Right hindlimb (tissue), 1 donor: Measurements from ENCODE around the gene PRXL2B.
"Not testable (repeated sequence)": the region's sequence is repeated elsewhere in the genome, so short reads cannot be mapped to it uniquely, and the experiment has no call there.

Experiments used
- DNase-seq: peaks from one replicate; pipeline ENCODE4 v3.0.0-alpha.2; 2018

PRXL2B gene

DNA sequence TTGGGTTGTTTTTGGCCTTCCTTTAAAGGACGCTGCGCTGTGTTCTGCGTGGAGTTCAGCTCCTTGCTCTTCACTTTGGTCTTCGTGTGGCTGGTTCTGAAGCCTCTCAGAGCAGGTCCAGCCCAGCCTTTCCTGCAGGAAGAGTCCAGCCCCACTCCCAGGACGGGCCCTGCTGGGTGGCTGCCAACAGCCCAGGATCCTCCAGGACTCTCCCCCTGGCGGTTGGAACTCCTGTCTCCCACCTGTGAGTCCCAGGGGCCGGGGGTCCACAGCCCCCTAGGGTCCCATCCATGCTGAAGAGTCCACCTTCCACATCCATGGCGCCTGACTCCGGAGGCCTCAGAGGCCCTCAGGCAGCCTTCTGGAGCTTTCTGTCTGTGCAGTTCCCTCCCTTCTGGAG lies 35.0 kb upstream of the PRXL2B start:
- DNase-seq: not testable (repeated sequence)

DNA sequence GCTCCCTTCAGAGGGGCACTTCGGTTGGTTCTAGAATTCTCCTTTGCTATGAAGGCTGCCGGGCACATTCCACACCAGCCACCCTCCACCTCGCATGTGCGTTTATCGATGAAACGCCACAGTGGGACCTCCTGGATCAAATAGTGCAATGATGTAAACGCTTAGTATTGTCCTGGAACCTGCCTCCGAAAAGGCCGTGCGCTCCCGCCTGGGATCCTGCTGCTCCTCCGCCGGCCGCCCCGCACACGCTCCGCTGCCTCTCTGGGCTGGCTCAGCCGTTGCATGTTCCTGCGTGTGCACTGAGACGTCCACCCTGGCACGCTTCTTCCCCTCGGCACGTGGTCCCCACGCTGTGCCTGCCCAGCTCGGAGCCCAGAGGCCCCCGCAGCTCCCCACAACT lies 34.4 kb upstream of the PRXL2B start:
- DNase-seq: no peak

DNA sequence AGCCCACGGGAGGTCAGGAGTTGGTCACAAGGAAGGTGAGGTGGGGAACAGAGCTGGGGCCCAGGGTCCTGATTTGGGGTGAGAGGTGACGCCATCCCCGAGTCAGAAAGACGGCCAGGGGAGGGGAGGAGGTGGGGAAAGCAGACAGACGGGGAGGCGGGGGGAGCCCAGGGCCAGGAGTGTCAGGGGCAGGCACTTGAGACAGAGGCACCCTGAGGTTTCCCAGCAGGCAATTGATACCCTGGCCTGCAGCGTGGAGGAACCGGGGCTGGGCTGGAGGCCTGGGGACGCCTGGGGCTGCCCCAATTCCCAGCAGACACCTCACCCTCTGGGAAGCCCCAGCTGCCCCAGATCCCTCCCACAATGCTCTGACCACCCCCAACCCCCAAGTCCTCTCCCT lies 33.5 kb upstream of the PRXL2B start:
- DNase-seq: not testable (repeated sequence)

DNA sequence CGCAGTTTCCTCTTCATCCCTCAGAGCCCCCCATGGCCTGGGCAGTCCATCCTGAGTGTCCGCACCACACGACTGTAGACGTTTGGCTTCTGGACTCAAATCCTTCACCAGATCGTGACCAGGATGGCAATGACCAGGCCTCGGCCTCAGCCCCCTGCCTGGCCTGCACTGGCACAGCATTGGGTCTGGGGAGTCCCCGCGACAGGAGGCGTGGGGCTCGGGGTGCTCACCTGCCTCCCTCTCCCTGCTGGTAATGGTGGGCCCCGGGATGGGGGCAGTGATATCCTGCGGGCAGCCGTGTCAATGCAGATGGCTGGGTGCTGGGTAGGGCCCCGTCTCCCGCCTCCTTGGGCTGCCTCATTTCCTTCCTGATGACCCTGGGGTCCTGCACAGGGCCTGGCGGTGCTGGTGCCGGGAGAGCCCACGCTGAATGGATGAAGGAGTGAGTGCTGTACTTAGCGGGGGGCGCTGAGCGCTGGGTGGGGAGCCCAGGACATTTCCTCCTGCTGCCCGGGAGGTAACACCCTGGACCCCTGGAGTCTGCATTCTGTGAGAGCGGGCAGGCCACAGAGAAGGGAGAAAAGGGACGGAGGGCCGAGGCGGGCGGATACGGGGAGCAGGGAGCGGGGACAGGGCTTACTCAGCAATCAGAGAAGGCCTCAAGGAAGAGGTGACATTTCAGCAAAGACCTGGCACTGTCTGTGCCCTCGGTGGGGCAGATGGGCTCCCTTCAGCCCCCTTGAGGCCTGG lies 32.5 kb upstream of the PRXL2B start:
- no peak for DNase-seq

DNA sequence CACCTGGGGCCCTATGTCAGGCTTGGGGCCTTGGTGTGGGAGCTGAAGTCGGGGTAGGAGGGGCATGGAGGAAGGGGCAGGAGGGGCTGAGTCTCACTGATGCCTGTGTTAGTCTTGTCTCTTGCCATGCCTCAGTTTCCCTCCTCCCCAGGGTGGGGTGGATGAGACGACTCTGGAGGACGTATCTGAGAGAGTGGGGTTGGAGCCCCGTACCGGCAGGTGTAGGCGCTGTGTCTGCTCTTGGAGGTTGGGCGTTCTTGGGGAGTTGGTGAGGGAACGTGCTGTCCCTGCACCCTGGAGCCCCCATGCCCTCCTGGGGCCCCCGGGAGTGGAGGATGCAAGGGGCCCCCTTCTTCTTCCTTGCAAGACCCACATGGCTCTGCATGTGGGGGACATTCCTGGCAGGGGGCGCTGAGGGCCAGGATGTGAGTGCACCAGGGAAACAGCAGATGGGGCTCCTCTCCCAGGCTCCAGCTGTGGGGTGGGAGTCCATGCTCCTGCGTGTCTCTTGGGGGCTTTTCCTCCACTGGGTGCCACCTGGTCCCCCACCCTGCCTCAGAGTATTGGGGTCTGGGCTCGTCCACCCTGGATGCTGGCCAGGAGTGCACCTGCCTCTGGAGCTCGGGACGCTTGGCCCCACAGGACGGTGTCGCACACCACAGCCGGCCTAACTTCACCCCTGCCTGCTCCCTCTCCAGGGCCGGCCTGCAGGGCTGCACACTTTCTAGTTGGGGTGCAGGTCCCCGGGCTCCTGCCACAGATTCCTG lies 31.8 kb upstream of the PRXL2B start:
- DNase-seq: peak; percentile 56

DNA sequence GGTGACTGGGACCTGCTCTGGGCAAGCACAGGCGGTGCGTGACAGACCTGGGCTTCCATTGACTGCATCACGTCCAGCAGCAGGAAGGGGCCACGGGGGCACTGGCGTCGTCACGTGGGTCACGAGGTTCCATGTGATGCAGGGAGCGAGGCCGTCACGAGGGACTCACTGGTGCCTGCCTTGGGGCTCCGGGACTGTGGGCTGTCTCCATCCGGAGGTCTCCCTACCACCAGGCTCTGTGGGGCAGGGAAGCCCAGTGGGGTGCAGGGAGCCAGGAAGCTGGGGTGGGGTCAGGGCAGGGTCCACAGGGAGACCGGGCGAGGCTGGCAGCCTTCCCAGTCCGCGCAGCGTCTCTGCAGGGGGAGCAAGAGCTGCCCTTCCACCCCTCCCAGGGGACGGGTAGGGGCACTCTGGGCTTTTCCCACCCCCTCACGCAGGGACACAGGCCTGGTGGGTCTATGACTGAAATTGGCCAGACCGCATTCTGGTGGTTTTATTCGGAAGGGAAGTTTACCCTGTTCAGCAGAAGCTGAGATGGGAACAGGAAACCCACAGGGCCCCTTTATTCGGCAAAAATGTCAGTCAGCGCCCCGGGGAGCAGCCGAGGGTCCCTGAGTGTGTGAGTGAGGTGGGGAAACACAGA lies 30.8 kb upstream of the PRXL2B start:
- peak; percentile 56 for DNase-seq

DNA sequence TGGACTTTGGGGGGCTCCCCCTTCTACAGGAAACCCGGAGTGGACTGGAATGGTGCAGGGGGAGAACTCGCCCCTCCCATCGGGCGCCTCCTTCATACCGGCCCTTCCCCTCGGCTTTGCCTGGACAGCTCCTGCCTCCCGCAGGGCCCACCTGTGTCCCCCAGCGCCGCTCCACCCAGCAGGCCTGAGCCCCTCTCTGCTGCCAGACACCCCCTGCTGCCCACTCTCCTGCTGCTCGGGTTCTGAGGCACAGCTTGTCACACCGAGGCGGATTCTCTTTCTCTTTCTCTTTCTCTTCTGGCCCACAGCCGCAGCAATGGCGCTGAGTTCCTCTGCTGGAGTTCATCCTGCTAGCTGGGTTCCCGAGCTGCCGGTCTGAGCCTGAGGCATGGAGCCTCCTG lies 30.3 kb upstream of the PRXL2B start, which contains the start of gene TNFRSF14:
Gene TNFRSF14 (plus strand): TSS at position 95 of the 401 bp plus-strand sequence. CDS start 294 bp downstream, at position 389.
- peak; percentile 64 for DNase-seq

DNA sequence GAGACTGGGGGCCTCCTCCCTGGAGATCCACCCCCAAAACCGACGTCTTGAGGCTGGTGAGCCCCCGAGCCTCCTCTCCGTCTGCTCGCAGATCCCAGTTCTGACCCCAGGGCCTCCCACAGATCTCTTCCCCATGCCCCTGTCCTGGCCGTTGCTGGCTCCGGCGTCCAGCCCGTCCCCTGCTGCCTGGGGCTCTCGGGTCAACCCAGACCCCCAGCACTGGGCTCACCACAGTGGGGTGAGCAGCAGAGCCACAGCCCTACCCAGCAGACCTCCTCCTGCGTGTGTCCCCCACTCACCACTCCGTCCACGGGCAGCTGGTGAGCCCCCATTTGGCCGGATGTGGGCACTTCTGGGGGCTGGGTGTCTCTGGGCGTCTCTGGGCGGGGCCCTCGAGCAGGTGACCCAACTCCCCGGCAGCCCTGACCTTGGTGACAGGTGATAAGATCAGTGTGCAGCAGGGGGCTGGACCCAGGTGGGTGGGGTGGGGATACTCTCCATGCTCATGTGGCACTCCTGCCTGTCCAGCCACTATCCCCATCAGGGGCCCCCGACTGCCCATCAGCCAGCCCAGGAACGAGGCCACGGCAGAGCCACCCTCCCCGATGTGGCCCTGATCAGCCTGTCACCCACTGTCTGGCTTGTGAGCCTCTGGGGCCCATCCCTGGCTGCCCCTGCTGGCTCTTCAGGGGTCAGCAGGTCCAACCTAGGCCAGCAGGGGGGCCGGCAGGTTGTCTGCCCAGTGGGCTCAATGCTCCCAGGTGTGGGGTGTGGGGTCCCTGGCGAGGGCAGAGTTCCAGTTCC lies 29.7 kb upstream of the PRXL2B start:
- no peak for DNase-seq

DNA sequence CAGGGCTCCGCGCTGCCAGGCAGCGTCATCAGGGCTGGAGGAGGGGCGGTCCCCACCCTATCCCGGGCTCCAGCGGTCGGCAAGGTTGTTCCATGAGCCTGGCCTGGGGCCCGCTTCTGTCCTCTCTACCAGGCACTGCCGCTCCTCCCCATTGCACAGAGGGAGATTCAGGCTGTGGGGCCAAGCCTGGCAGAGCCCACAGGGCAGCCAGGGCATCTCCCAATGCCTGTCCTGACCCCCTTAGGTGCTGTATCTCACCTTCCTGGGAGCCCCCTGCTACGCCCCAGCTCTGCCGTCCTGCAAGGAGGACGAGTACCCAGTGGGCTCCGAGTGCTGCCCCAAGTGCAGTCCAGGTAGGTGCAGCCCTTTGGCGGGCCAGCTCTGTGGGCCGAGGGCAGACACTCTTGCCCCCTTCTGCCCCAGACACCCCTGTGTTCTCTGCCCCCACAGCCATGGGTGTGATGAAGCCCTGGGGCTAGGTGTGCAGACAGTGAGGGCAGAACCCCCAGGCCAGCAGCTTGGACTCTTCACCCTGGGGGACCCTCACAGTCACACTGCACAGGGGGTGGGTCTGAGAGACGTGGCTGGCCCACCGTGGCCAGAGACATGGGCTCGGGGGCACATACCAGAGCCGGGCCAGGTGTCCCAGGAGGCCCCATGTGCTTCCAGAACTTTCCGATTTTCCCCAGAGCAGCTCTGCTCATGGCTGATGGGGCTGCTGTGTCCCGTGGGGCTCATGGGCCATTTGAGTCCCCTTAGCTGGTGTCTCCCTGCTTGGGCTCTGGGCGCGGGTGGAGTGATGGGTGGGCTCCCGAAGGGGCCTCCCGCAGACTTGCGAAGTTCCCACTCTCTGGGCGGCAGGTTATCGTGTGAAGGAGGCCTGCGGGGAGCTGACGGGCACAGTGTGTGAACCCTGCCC lies 28.8 kb upstream of the PRXL2B start:
- no peak for DNase-seq

DNA sequence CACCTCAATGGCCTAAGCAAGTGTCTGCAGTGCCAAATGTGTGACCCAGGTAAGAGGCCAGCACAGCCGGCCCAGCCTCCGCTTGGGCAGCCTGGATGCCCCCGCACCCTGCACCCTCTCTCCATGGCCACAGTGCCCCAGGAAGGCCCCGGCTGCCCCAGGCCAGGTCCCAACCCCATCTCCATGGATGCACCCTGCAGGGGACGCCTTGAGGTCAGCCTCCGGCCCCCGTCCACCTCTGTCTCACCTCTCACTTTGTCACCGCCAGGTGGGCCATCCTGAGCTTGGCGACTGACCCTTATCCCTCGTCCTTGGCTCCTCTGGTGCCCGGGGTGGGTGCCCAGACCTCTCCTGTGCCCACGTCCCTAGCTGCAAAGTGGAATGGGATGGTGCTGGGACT lies 28.2 kb upstream of the PRXL2B start:
- DNase-seq: no peak

DNA sequence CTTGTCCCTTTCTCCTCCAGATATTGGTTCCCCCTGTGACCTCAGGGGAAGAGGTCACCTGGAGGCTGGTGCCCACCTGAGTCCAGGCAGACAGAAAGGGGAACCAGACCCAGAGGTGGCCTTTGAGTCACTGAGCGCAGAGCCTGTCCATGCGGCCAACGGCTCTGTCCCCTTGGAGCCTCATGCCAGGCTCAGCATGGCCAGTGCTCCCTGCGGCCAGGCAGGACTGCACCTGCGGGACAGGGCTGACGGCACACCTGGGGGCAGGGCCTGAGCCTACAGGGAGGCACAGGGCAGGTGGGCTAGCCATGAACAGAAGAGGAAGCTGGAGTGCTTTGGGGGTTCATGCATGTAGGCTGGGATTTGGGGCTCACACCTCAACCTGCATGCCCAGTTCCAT lies 27.7 kb upstream of the PRXL2B start:
- no peak for DNase-seq

DNA sequence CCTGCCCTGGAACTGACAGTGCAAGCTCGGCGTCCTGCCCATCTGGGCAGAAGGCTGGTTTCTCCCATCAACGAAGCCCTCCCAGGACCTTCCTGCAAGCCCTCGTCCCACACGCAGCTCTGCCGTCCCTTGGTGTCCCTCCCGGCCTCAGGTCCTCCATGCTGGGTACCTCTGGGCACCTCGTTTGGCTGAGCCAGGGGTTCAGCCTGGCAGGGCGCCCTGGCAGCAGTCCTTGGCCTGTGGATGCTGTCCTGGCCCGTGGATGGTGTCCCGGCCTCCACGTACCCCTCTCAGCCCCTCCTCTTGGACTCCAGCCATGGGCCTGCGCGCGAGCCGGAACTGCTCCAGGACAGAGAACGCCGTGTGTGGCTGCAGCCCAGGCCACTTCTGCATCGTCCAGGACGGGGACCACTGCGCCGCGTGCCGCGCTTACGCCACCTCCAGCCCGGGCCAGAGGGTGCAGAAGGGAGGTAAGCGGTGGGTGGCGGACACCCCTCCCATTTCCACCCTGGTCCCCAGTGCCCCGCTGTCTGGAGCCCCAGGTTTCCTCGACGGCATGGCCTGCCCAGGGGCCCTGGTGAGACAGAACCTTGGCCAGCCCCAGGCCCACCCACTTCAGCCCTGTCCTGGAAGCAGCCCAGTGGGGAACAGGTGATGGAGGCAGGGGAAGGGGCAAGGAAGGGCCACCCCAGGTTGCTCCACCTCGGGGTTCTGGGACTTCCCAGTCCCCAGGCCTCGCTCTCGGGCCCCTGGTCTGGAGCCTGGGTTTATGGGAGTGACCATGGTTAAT lies 26.9 kb upstream of the PRXL2B start:
- no peak for DNase-seq

DNA sequence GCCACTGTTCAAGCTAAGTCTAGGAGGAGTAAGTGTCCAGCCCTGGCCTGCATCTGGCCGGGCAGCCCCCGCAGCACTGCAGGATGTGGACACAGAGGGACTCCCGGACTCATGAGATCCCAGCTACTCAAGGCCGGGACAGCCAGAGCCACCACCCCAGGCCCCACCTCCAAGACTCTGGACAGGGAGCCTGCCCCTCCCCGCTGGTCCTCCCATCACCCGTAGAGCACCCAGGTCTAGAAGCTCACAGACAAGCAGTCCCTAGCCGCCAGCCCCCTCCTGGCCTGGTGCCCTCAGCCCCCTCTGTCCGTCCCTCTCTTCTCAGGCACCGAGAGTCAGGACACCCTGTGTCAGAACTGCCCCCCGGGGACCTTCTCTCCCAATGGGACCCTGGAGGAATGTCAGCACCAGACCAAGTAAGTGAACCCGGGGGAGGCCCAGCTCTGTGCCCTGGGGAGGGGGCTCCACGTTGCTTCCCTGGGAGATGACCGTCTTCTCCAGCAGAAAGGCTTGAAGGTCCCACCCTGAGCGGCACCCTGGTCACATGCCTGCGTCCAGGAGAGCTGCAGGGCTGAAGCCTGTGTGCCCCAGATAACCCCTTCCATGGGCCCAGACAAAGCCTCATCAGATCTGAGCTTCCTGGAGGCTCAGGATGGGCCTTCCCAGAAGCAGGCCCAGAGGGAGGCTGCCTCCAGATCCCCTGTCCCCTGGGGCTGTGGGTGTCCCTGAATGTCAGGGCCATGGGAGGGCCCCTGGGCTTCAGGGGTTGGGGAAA lies 26.1 kb upstream of the PRXL2B start:
- no peak for DNase-seq

DNA sequence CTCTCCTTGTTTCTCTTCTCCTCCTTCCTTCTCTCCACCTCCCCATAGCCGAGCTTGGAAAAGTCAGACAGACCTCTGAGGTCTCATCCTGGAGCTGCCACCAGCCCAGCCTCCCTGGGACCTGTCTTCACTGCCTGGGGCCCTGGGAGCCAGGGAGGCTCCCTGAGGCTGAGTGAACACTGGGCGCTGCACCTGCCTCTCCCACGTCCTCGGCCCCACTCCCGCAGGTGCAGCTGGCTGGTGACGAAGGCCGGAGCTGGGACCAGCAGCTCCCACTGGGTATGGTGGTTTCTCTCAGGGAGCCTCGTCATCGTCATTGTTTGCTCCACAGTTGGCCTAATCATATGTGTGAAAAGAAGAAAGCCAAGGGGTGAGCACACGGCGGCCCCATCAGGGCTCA lies 25.1 kb upstream of the PRXL2B start:
- no peak for DNase-seq

DNA sequence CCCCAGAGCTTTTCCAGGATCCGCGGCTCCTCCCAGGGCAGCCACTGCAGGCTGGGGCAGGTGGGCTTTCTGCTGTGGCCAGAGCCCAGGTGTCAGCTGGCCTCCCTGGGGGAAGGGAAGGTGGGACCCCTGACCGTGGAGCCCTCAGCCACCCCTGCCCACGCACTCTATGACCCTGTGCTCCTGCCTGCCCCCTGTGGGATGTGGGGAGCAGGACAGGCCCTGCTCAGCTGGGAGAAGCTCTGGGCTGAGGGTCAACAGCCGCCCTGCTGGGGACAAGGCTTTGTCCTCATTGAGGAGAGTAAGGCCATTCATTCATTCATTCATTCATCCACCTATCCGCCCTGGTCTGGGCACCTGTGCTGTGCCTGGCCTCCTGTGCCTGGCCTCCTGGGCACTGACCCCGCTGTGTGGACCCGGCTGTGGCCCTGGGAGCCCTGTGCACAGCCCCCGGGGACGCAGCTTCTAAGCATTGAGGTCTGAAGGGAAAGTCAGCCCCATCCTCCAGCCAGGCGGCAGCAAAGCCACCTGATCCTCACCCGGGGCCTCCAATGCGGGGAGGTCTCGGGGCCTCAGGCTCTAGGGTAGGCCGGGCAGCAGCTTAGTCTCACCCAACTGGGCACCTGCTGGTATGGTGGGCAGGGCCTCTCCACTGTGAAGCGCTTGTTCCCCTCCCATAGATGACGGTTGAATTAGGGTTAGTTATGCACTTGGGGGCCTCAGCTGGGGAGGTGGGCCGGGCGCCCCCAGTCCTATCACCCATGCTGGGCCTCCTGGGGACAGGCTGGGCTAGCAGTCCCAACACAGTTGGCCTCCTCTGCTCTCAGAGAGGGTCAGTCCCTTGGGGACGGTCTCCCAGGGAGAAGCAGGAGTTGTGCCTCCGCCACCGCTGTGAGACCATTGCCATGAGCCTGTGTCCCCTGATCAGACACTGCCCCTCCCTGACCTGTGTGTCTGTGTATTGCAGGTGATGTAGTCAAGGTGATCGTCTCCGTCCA lies 24.4 kb upstream of the PRXL2B start:
- no peak for DNase-seq

DNA sequence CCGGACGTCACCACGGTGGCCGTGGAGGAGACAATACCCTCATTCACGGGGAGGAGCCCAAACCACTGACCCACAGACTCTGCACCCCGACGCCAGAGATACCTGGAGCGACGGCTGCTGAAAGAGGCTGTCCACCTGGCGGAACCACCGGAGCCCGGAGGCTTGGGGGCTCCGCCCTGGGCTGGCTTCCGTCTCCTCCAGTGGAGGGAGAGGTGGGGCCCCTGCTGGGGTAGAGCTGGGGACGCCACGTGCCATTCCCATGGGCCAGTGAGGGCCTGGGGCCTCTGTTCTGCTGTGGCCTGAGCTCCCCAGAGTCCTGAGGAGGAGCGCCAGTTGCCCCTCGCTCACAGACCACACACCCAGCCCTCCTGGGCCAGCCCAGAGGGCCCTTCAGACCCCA lies 23.4 kb upstream of the PRXL2B start:
- DNase-seq: no peak

DNA sequence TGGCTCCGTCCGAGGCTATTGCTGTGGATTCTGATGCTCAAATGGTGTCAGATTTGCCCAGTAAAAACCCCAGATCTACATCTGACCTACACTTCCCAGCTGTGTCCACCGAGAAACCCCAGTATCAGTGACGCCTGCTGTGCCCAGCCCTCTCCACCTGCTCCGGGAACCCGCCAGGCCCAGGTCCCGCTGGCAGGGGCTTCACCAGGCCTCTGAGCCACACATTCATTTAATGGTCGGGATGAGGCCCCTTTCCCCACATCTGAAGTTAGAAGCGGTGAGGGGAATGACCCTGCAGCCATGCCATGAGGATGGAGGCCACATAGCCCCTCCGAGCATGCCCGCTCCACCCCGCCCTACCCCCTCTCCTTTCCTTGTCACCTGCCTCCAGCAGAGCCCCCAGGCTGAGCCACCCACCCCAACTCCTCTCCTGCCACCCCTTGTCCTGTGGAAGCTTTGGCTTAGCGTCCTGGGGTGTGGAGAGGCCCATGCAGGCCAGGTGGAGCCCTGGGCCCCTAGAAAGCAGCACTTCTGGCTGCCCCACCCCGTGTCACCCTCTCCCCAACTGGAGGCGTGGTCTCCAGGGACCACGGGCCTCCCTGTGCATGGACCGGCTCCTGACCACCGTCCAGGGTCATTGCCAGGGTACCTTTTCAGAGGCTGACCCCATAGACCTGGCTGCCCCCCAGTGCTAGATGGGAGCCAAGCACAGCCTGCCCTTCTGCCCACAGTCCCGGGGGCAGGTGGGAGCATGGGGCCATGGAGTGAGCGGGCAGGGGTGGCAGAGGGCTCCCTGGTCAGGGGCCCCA lies 22.4 kb upstream of the PRXL2B start:
- no peak for DNase-seq

DNA sequence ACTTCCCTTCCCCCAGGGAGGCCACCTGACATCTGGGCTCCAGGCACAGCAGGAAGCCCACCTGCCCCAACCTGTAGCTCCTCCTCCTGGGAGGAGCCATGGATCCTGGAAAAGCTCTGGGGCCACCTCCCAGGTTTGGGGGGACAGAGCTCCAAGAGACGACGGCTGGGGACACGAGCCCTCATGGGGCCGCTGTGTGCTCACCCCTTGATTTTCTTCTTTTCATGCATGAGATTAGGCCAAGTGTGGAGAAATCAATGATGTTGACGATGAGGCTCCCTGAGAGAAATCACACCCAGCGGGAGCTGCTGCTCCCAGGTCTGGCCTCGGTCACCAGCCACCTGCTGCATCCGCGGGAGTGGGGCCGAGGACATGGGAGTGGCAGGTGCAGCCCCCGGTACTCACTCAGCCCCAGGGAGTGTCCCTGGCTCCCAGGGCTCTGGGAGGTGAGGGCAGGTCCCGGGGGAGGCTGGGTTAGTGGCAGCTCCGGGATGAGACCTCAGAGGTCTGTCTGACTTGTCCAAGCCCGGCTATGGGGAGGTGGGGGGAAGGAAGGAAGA lies 21.7 kb upstream of the PRXL2B start:
- DNase-seq: no peak
